ENCODE data around the gene HPGDS.
"Not testable (repeated sequence)": the region's sequence is repeated elsewhere in the genome, so short reads cannot be mapped to it uniquely, and the experiment has no call there.

The HPGDS gene

GRCh38 chr4:94342694-94343093 is at the start of gene HPGDS:
HPGDS (minus strand) TSS chr4:94342836; CDS start chr4:94334629, 8,207 bp downstream.
- DNase-seq, result no peak

GRCh38 chr4:94390804-94391410 is 48.3 kb upstream of the HPGDS start:
- no peak for DNase-seq

GRCh38 chr4:94389595-94390267 is 47.1 kb upstream of the HPGDS start:
- DNase-seq, result no peak

GRCh38 chr4:94387965-94388364 is 45.3 kb upstream of the HPGDS start:
- not testable (repeated sequence) for DNase-seq

- not testable (repeated sequence) for DNase-seq
Observed at GRCh38 chr4:94385452-94385851, 42.8 kb upstream of the HPGDS start.

GRCh38 chr4:94382891-94383290 is 40.3 kb upstream of the HPGDS start:
- not testable (repeated sequence) for DNase-seq

GRCh38 chr4:94378047-94378446 is 35.4 kb upstream of the HPGDS start:
- no peak for DNase-seq

GRCh38 chr4:94377294-94377693 is 34.7 kb upstream of the HPGDS start:
- DNase-seq, result no peak

- no peak for DNase-seq
Observed at GRCh38 chr4:94375364-94375763, 32.7 kb upstream of the HPGDS start.

GRCh38 chr4:94373752-94374151 is 31.1 kb upstream of the HPGDS start:
- DNase-seq, result no peak

- no peak for DNase-seq
Observed at GRCh38 chr4:94372991-94373390, 30.4 kb upstream of the HPGDS start.

- DNase-seq, result no peak
Observed at GRCh38 chr4:94372228-94372978, 29.8 kb upstream of the HPGDS start.

- DNase-seq, result no peak
Observed at GRCh38 chr4:94371290-94371689, 28.7 kb upstream of the HPGDS start.

- no peak for DNase-seq
Observed at GRCh38 chr4:94370533-94371254, 28.1 kb upstream of the HPGDS start.

GRCh38 chr4:94369046-94369445 is 26.4 kb upstream of the HPGDS start:
- DNase-seq, result no peak

GRCh38 chr4:94368459-94368858 is 25.8 kb upstream of the HPGDS start:
- no peak for DNase-seq

GRCh38 chr4:94365304-94365703 is 22.7 kb upstream of the HPGDS start:
- no peak for DNase-seq

GRCh38 chr4:94364527-94364926 is 21.9 kb upstream of the HPGDS start:
- no peak for DNase-seq

GRCh38 chr4:94363136-94363655 is 20.6 kb upstream of the HPGDS start:
- DNase-seq, result no peak

- no peak for DNase-seq
Observed at GRCh38 chr4:94359838-94360237, 17.2 kb upstream of the HPGDS start.

GRCh38 chr4:94359221-94359620 is 16.6 kb upstream of the HPGDS start:
- DNase-seq, result no peak

- no peak for DNase-seq
Observed at GRCh38 chr4:94358101-94358500, 15.5 kb upstream of the HPGDS start.

GRCh38 chr4:94357624-94358023 is 15.0 kb upstream of the HPGDS start:
- no peak for DNase-seq
